Brain microvascular endothelial cell (primary cell): ENCODE data around the gene CCL27.

ENCODE experiments used
- DNase-seq: peaks from one replicate; pipeline ENCODE4 v3.0.0-alpha.2; 2020
- H3K27ac ChIP-seq: fragments of 250-450 bp; sonication (Bioruptor Pico); 2 replicates; pipeline ENCODE4 v1.5.1; 2020; ENCODE audit warnings: mild to moderate bottlenecking, moderate library complexity
- H3K27me3 ChIP-seq: fragments of 250-450 bp; sonication (Bioruptor Pico); replicated peaks from 2 replicates; pipeline ENCODE4 v1.5.1; 2020; ENCODE audit warnings: mild to moderate bottlenecking
- H3K36me3 ChIP-seq: fragments of 250-450 bp; sonication (Bioruptor Pico); replicated peaks from 2 replicates; pipeline ENCODE4 v1.5.1; 2020; ENCODE audit warnings: mild to moderate bottlenecking
- H3K4me3 ChIP-seq: 2 replicates; pipeline ENCODE4 v1.5.1; 2011; ENCODE audit warnings: low read depth, mild to moderate bottlenecking, control low read depth, low read length, moderate library complexity
- CTCF ChIP-seq: IDR thresholded peaks from 2 replicates; pipeline ENCODE4 v1.5.1; 2011; ENCODE audit warnings: low read depth, mild to moderate bottlenecking, moderate library complexity, low read length, control low read depth, inconsistent platforms; ENCODE audit errors: missing control alignments
- in situ Hi-C: cut with HindIII; loops from 2 replicates; pipeline ENCODE4 v1.10.0; 2017; ENCODE audit warnings: low sequenced_read_pairs, low pct_ligation_motif_present

CCL27 gene

GRCh38 chr9:34665067-34665380 lies 2.6 kb upstream of the CCL27 start:
- Histone ChIP-seq H3K4me3 (peak overlapping the region; percentile 63), H3K27ac (no peak overlapping the region), H3K36me3 (no peaks in the 10 kb centered on the region), H3K27me3 (no peaks in the 10 kb centered on the region)
- DNase-seq = no peak
- in situ Hi-C loops = no loop called here
- TF ChIP-seq CTCF = no peak

- Histone ChIP-seq H3K27ac (no peak overlapping the region), H3K36me3 (no peaks in the 10 kb centered on the region), H3K4me3 (peak overlapping the region; percentile 63), H3K27me3 (no peaks in the 10 kb centered on the region)
- peak; percentile 99 for TF ChIP-seq CTCF
- peak; percentile 72 for DNase-seq
- in situ Hi-C loops = no loop called here
These were observed 2.0 kb upstream of the CCL27 start for GRCh38 chr9:34664281-34665066.

DNA sequence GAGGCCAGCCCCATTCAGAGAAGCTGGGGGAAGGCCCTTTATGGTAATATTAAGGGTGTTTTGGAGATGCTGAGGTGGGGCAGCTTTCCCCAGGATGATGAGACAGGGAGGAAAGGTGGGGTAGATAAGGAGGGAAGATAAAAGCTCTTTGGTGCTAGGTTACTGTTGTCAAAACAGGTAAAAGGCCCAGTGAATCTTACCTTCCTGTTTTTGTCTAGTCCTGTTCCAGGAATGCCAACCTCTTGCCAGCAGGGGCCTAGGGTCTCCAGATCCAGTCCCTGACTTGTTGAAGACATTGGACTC lies 797 bp upstream of the CCL27 start:
- Histone ChIP-seq H3K4me3 (no peak overlapping the region), H3K36me3 (no peaks in the 10 kb centered on the region), H3K27ac (no peak overlapping the region), H3K27me3 (no peaks in the 10 kb centered on the region)
- DNase-seq = no peak
- in situ Hi-C loops = no loop called here
- TF ChIP-seq CTCF = no peak

DNA sequence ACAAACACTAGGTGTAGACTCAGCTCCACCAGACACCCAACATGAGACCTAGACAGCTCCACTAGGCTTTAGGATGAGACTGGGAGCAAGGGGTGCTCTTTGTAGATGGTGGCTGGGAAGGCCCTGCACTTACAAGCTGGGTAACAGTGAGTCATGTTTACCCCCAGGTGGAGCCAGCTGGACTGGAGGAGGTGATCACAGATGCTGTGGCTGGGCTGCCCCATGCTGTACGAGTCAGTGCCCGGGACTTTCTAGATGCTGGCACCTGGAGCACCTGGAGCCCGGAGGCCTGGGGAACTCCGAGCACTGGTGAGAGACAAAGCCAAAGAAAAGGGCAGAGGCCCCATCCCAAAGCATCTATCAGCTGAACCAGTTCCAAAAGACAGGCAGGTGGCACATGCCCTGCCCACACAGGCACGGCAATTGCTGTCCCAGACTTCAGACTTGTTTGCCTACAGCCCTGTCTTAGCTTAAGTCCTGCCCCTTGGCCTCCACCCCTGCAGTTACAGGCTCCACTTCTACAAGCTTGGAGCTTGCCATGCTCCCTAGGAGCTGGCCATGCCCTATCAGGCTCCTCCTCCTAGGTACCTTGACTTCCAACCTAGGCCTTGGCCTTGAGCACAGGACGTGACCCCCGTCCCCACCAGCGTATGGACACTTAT lies 2.7 kb downstream of the CCL27 start:
- no peaks in the 10 kb centered on the region for H3K36me3 ChIP-seq
- in situ Hi-C loops = no loop called here
- H3K4me3 ChIP-seq = no peak overlapping the region
- H3K27me3 ChIP-seq = no peaks in the 10 kb centered on the region
- TF ChIP-seq CTCF = no peak
- no peak overlapping the region for H3K27ac ChIP-seq
- no peak for DNase-seq

- Histone ChIP-seq H3K27me3 (no peaks in the 10 kb centered on the region), H3K4me3 (no peak overlapping the region), H3K27ac (no peak overlapping the region), H3K36me3 (no peaks in the 10 kb centered on the region)
- in situ Hi-C loops = no loop called here
- no peak for DNase-seq
- TF ChIP-seq CTCF = no peak
These were observed 4.0 kb downstream of the CCL27 start for GRCh38 chr9:34658461-34658860.

- H3K27me3 ChIP-seq = no peaks in the 10 kb centered on the region
- no peaks in the 10 kb centered on the region for H3K36me3 ChIP-seq
- H3K4me3 ChIP-seq = no peak overlapping the region
- in situ Hi-C loops = no loop called here
- H3K27ac ChIP-seq = no peak overlapping the region
- TF ChIP-seq CTCF = no peak
- DNase-seq = no peak
These were observed 5.5 kb downstream of the CCL27 start for GRCh38 chr9:34656992-34657391.
